ENCODE data around the gene NOTCH3.

Gene NOTCH3

GRCh38 chr19:15111758-15112157 lies 89.0 kb downstream of the NOTCH3 start:
- Histone ChIP-seq H3F3A (ENCODE audit: insufficient read depth, low read length) (no peaks in the 10 kb centered on the region), H3K79me2 (ENCODE audit: insufficient read depth, low read length) (no peaks in the 10 kb centered on the region), H4K20me1 (ENCODE audit: insufficient read depth, low read length) (no peaks in the 10 kb centered on the region), H3K36me3 (ENCODE audit: insufficient read depth, low read length) (peaks cover 24% of the 10 kb centered on the region), H3K4me2 (ENCODE audit: low read length) (no peak overlapping the region), H3K27ac (ENCODE audit: low read depth, low read length, poor library complexity, severe bottlenecking) (no peak overlapping the region), H2AFZ (ENCODE audit: low read length) (no peak overlapping the region), H3K9me2 (ENCODE audit: low read depth, low read length) (no peaks in the 10 kb centered on the region), H3K4me1 (ENCODE audit: insufficient read depth, low read length, severe bottlenecking) (no peaks in the 10 kb centered on the region), H3K27me3 (ENCODE audit: insufficient read depth, low read length) (no peaks in the 10 kb centered on the region), H3K4me3 (ENCODE audit: low read depth, low read length, poor library complexity, severe bottlenecking) (no peak overlapping the region), H3K9me3 (ENCODE audit: low read length) (no peaks in the 10 kb centered on the region), H3K9ac (ENCODE audit: low read length) (no peak overlapping the region)
- no peak for TF ChIP-seq CTCF (IDR thresholded peaks at IDR 0.05; ENCODE audit: low read length)
- no peak for TF ChIP-seq EZH2 (IDR thresholded peaks at IDR 0.05; ENCODE audit: borderline replicate concordance, low read length)

GRCh38 chr19:15110418-15110815 lies 90.4 kb downstream of the NOTCH3 start:
- Histone ChIP-seq H3K36me3 (ENCODE audit: insufficient read depth, low read length) (peaks cover 11% of the 10 kb centered on the region; the same call in 1 of the 2 replicates), H3K4me3 (ENCODE audit: low read depth, low read length, poor library complexity, severe bottlenecking) (no peak overlapping the region), H3F3A (ENCODE audit: insufficient read depth, low read length) (no peaks in the 10 kb centered on the region), H3K27me3 (ENCODE audit: insufficient read depth, low read length) (no peaks in the 10 kb centered on the region), H2AFZ (ENCODE audit: low read length) (no peak overlapping the region), H3K27ac (ENCODE audit: low read depth, low read length, poor library complexity, severe bottlenecking) (no peak overlapping the region), H3K4me1 (ENCODE audit: insufficient read depth, low read length, severe bottlenecking) (no peaks in the 10 kb centered on the region), H3K4me2 (ENCODE audit: low read length) (no peak overlapping the region), H3K9me2 (ENCODE audit: low read depth, low read length) (no peaks in the 10 kb centered on the region), H3K9me3 (ENCODE audit: low read length) (no peaks in the 10 kb centered on the region), H4K20me1 (ENCODE audit: insufficient read depth, low read length) (no peaks in the 10 kb centered on the region), H3K9ac (ENCODE audit: low read length) (no peak overlapping the region), H3K79me2 (ENCODE audit: insufficient read depth, low read length) (no peaks in the 10 kb centered on the region)
- TF ChIP-seq EZH2 (IDR thresholded peaks at IDR 0.05; ENCODE audit: borderline replicate concordance, low read length) (no peak), CTCF (IDR thresholded peaks at IDR 0.05; ENCODE audit: low read length) (no peak)

GRCh38 chr19:15109768-15110417 lies 90.9 kb downstream of the NOTCH3 start:
- Histone ChIP-seq H3K27me3 (ENCODE audit: insufficient read depth, low read length) (no peaks in the 10 kb centered on the region; the same call in 1 of the 2 replicates), H3K4me3 (ENCODE audit: low read depth, low read length, poor library complexity, severe bottlenecking) (no peak overlapping the region), H3K4me1 (ENCODE audit: insufficient read depth, low read length, severe bottlenecking) (no peaks in the 10 kb centered on the region), H3K27ac (ENCODE audit: low read depth, low read length, poor library complexity, severe bottlenecking) (no peak overlapping the region), H3K4me2 (ENCODE audit: low read length) (no peak overlapping the region), H3K36me3 (ENCODE audit: insufficient read depth, low read length) (0 out of 2 replicates have a peak, but pooled peaks cover 6% of the 10 kb centered on the region), H3K79me2 (ENCODE audit: insufficient read depth, low read length) (no peaks in the 10 kb centered on the region), H3K9ac (ENCODE audit: low read length) (no peak overlapping the region), H3K9me2 (ENCODE audit: low read depth, low read length) (no peaks in the 10 kb centered on the region), H3F3A (ENCODE audit: insufficient read depth, low read length) (no peaks in the 10 kb centered on the region), H3K9me3 (ENCODE audit: low read length) (no peaks in the 10 kb centered on the region), H2AFZ (ENCODE audit: low read length) (no peak overlapping the region), H4K20me1 (ENCODE audit: insufficient read depth, low read length) (no peaks in the 10 kb centered on the region)
- TF ChIP-seq EZH2 (IDR thresholded peaks at IDR 0.05; ENCODE audit: borderline replicate concordance, low read length) (no peak), CTCF (IDR thresholded peaks at IDR 0.05; ENCODE audit: low read length) (no peak)
